NCI-H1092 treated with DMSO at 0.1 percent for 48 hours (cell line): ENCODE results near the gene TRAPPC5.

ENCODE experiments used
- DNase-seq: peaks from one replicate; lab custom pipeline; 2025; lab: John Stamatoyannopoulos, UW

Gene TRAPPC5

GRCh38 chr19:7676376-7676775 is 4.3 kb upstream of the TRAPPC5 start:
- no peak for DNase-seq

DNA sequence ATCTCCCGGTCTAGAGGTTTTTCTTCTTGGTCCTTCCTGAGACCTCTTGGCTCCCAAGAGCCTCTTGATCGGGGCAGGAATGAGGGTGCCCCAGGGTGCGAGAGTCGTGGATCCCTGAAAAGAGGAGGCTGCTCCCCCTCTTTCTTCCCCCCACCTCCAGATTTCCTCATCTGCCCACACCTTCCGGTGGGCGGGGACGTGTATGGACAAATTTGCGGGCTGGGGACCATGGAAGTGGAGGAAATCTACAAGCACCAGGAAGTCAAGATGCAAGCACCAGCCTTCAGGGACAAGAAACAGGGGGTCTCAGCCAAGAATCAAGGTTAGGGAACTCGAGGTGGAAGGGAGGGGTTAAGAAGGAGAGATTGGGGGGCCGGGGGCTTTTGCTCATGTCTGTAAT is 3.8 kb upstream of the TRAPPC5 start, which contains the start of gene MCEMP1:
MCEMP1 (plus strand) TSS at position 237 of the 400 bp plus-strand sequence; CDS start at position 268, 31 bp downstream.
- no peak for DNase-seq

DNA sequence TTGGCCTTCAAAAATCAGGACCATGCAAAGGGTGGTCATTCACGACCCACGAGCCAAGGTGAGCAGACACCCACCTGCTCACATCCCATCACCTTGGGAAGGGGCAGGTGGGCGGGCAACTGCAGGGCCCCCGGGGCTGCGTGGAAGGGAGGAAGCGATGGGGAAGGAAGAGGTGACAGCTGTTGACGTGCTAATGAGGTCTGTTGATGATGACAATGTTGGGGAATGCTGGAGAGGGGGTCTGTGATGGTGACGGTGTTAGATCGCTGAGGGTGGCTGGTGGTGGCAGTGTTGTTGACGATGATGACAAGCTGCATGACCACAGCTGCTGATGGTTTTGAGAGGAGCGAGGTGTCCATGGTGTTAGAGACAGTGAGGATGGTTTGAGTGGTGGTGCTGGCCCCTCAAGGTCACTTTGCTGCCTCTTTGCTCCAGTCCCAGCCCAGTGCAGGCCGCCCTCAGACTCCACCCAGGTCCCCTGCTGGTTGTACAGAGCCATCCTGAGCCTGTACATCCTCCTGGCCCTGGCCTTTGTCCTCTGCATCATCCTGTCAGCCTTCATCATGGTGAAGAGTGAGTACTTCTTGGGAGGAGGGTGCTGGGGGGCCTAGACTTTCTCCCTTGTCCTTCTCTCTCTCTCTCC is 2.8 kb upstream of the TRAPPC5 start:
- no peak for DNase-seq

DNA sequence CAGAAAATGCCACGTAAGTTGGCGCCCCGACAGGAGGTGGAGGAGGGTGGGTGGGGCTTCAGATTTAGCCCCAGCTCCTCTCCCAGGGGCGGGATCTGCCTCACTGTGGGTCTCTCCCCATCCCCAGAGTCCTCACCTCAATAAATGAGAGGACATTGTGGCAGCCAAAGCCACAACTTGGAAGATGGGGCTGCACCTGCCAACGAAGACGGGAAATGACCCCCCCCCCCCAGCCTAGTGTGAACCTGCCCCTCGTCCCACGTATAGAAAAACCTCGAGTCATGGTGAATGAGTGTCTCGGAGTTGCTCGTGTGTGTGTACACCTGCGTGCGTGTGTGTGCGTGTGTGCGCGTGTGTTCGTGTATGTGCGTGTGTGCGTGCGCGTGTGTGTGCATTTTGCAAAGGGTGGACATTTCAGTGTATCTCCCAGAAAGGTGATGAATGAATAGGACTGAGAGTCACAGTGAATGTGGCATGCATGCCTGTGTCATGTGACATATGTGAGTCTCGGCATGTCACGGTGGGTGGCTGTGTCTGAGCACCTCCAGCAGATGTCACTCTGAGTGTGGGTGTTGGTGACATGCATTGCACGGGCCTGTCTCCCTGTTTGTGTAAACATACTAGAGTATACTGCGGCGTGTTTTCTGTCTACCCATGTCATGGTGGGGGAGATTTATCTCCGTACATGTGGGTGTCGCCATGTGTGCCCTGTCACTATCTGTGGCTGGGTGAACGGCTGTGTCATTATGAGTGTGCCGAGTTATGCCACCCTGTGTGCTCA is 1.5 kb upstream of the TRAPPC5 start:
- DNase-seq = peak; percentile 2

DNA sequence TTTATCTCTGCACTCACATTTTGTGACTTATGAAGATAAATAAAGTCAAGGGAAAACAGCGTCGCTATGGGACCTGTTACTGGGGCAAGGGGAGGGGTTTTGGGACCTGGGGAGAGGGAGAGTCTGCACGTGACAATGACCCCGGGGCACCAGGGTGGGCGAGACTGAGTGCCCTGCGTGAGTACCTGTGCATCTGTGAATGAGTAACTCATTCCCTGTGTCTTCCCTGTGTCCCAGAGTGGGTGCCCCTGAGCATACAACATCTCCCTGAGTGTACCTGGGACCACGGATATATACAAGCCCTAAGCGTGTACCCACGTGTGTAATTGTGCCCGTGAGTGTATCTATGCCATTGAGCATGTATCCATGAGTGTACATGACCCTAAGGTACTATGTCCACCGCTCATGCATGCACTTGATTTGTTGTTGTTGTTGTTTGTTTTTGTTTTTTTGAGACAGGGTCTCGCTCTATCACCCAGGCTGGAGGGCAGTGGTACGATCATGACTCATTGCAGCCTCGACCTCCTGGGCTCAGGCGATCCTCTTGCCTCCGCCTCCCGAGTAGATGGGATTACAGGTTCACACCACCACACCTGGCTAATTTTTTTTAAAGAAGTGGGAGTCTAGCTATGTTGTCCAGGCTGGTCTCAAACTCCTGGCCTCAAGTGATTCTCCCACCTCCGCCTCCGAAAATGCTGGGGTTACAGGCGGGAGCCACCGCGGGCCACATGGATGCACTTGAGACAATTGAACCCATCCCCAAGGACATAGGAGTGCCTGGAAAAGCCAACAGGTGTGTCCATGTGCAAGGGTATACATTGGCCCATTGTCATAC is 645 bp upstream of the TRAPPC5 start:
- no peak for DNase-seq

- no peak for DNase-seq
Measured at GRCh38 chr19:7681340-7682174, 924 bp downstream of the TRAPPC5 start.

GRCh38 chr19:7682175-7682855 is 1.7 kb downstream of the TRAPPC5 start:
- DNase-seq = no peak

GRCh38 chr19:7685546-7686445 is 5.2 kb downstream of the TRAPPC5 start:
- no peak for DNase-seq

- DNase-seq = no peak
Measured at GRCh38 chr19:7687177-7687576, 6.5 kb downstream of the TRAPPC5 start.

- DNase-seq = no peak
Measured at GRCh38 chr19:7689165-7689564, 8.5 kb downstream of the TRAPPC5 start.

DNA sequence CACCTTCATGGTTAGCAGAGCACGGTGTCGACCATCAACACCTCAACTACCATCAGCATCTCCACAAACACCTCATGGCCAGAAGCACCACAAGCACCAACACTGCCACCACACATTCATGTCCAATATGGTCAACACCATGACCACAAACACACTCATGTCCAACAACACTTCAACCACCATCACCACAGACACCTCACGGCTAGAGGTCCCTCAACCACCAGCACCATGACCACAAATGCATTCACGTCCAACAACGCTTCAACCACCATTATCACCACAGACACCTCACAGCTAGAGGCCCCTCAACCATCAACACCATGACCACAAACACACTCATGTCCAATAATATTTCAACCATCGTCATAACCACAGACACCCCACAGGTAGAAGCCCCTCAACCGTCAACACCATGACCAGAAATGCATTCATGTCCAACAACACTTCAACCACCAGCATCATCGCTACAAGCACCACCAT is 10.2 kb downstream of the TRAPPC5 start:
- DNase-seq = no peak

- no peak for DNase-seq
Measured at GRCh38 chr19:7691497-7691896, 10.9 kb downstream of the TRAPPC5 start.

DNA sequence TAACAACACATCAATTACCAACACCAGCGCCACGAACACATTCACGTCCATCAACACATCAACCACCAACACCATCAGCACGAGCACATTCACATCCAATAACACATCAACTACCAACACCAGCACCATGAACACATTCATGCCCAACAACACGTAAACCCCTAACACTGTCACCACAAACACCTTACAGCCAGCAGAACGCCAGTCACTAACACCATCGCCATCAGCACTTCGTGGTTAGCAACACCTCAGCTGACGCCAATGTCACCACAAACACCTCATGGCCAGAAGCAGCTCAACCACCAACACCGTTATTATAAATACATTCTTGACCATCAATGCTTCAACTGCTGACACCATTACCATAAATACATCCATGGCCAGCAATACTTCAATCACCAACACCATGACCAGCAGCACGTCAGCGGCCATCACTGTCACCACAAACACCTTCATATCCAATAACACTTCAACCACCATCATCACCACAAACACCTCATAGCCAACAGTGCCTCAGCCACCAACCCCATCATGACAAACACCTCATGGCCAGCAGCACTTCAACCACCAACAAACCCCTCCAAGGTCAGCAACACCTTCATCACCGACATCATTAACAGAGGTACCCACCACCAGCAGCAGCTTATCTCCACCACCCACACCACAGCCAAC is 11.9 kb downstream of the TRAPPC5 start:
- DNase-seq = no peak

GRCh38 chr19:7694499-7694898 is 13.9 kb downstream of the TRAPPC5 start:
- DNase-seq = no peak

- DNase-seq = no peak
Measured at GRCh38 chr19:7697721-7698287, 17.2 kb downstream of the TRAPPC5 start.

- DNase-seq = no peak
Measured at GRCh38 chr19:7698583-7698982, 17.9 kb downstream of the TRAPPC5 start.

DNA sequence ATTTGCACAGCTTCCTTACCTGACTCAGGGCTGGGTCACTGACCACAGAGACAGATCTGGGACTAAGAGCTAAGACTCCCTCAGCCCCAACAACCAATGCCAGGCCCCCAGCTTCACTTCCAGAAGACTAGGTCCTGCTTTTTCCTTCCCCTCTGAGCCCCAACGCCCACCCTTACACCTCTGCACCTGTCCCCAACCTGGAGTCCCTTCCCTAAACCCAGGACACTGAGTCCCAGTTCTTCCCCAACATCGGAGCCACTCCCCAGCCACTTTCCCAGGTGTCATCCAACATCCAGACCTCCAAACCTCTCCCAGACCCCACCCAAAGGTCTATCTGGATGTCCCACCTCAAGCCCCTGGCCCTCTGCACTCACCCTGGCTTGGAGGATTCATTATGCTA is 18.4 kb downstream of the TRAPPC5 start:
- no peak for DNase-seq

DNA sequence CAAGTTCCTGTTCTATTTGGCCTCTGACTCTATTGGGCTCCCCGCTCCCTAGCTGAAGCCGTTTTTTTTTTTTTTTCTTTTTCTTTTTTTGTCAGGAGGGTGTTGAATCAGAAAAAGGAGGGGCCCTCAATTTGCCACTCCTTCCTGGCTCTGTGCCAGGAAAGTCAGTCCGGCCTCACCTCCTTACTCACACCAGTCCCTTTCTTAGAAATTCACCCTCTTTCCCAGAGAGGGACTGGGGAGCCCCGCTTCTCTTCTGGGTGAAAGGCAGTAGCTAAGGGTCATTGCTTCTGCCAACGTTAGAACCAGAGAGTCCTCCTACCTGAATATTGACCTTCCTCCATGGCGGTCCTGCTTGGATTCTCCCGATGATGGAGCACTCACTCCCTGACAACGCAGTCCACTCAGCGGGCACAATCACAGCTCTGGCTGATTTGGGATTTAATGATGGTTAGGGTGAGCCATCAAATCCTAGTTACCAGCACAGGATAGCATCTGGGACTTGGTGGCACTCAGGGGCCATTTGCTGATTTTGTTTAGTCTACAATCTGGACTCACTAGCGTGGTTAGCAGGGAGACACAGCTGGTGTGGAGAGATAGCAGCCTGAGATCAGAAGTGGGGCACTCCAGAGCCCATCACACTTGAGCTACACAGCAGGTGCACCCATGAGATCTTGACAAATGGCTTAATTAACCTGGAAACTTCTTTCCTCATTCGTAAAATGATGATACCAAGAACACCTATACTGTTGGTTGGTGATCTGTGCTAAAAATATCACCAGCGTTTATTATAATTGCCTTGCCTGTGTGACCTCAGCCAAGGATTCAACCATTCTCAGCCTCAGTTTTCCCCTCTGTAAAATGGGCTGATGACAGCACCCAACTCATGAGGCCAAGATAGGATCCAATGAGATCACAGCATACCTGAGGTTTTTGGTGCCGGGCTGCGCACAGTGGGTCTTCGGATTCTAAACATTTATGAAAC is 19.1 kb downstream of the TRAPPC5 start:
- DNase-seq = no peak
